Neuron (in vitro differentiated cells): ENCODE data around the gene HECTD4.
"Not testable (repeated sequence)": the region's sequence is repeated elsewhere in the genome, so short reads cannot be mapped to it uniquely, and the experiment has no call there.

Experiments
- H2AFZ ChIP-seq: one replicate; pipeline ENCODE4 v1.6.1; 2013; ENCODE audit warnings: low read depth, mild to moderate bottlenecking, inconsistent platforms, low read length, moderate library complexity
- H3K27me3 ChIP-seq: one replicate; pipeline ENCODE4 v1.6.1; 2013; ENCODE audit warnings: low read length; ENCODE audit not compliant: insufficient read depth
- H3K36me3 ChIP-seq: one replicate; pipeline ENCODE4 v1.6.1; 2013; ENCODE audit warnings: low read length; ENCODE audit not compliant: insufficient read depth
- H3K4me1 ChIP-seq: one replicate; pipeline ENCODE4 v1.6.1; 2013; ENCODE audit warnings: low read length; ENCODE audit not compliant: insufficient read depth
- H3K4me3 ChIP-seq: 2 replicates; pipeline ENCODE4 v1.5.1; 2013; ENCODE audit warnings: mild to moderate bottlenecking, low read length, moderate library complexity
- H3K9me3 ChIP-seq: one replicate; pipeline ENCODE4 v1.6.1; 2013; ENCODE audit warnings: low read length

HECTD4 gene

DNA sequence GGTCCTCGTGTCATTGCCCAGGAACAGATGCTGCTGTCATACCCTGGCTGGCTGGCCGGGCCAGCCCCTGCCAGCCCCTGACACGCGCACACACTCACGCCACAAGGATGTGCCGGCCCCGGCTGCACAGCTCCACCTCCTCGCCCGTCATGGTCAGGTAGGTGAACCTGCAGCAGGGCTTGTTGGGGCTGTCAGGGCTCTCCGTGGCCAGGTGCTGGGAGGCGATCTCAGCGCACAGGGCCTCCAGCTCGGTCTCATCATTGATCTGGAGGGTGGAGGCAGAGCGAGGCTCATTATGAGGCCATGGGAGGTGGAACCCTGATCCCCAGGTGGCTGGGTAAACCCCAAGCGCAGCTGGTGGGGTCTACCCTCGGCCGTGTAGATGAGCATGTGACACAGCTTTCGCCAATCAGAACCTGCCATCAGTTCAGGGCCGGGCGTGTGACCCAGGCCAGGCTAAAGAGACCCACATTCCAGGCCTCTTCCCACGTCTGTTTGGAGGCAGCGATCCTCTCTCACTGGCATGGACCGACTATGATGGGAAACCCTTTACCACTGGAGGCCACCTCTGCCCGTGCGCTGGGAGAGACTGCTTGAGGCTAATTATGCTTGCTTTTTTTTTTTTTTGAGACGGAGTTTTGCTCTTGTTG is 218.1 kb downstream of the HECTD4 start:
- H3K4me1 ChIP-seq = no peaks in the 10 kb centered on the region
- no peak overlapping the region for H3K4me3 ChIP-seq
- H3K9me3 ChIP-seq = peaks cover 18% of the 10 kb centered on the region
- H2AFZ ChIP-seq = no peak overlapping the region
- H3K36me3 ChIP-seq = peaks cover 71% of the 10 kb centered on the region
- H3K27me3 ChIP-seq = no peaks in the 10 kb centered on the region

DNA sequence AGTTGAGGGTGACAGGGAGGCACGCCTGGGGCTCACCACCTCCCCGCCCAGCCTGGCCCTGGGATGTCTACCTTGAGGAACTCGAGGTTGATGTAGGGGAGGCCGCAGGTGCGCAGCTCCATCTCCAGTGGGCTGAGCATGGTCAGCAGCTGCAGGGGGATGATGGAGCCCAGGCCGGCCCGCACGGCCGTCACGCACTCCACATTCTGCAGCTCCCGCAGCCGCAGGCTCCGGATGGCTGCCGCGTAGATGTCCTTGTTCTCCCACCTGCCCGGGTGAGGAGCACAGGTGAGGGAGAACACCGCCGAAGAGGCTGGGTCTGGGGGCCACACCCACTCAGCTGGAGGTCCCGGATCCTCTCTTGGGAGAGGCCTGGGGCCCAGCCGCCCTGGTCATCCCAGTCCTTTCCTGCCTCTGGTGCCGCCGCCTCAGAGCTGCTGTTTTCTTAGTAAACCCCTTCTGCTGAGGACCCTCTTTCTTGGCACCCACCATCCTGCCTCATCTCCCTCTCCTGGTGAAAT is 218.7 kb downstream of the HECTD4 start:
- H3K36me3 ChIP-seq = peaks cover 71% of the 10 kb centered on the region
- H3K27me3 ChIP-seq = no peaks in the 10 kb centered on the region

DNA sequence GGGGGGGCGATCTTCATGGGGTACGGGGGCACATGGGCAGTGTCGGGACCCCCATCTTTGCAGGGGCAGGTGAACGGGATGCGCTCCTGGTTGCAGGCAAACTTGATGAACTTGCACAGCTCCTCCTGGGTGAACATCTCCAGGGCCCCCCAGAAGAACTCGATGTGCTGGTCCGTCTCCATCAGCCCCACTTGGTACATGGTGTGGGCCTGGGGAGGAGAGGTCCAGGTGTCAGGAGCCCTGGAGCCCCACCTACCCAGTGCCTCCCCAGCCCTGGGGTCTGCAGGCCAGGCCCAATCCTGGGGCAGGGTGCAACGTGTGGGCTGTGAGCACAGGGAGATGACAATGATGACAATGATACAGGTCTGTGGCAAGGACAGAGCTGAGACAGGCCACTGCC is 219.2 kb downstream of the HECTD4 start:
- no peaks in the 10 kb centered on the region for H3K27me3 ChIP-seq
- H2AFZ ChIP-seq = no peak overlapping the region
- peaks cover 28% of the 10 kb centered on the region for H3K9me3 ChIP-seq
- H3K36me3 ChIP-seq = peaks cover 68% of the 10 kb centered on the region
- H3K4me3 ChIP-seq = no peak overlapping the region
- no peaks in the 10 kb centered on the region for H3K4me1 ChIP-seq

More for the DNA sequence above, 218.7 kb downstream of the HECTD4 start:
- no peaks in the 10 kb centered on the region for H3K4me1 ChIP-seq
- no peak overlapping the region for H2AFZ ChIP-seq
- H3K4me3 ChIP-seq = no peak overlapping the region
- H3K9me3 ChIP-seq = peaks cover 23% of the 10 kb centered on the region

DNA sequence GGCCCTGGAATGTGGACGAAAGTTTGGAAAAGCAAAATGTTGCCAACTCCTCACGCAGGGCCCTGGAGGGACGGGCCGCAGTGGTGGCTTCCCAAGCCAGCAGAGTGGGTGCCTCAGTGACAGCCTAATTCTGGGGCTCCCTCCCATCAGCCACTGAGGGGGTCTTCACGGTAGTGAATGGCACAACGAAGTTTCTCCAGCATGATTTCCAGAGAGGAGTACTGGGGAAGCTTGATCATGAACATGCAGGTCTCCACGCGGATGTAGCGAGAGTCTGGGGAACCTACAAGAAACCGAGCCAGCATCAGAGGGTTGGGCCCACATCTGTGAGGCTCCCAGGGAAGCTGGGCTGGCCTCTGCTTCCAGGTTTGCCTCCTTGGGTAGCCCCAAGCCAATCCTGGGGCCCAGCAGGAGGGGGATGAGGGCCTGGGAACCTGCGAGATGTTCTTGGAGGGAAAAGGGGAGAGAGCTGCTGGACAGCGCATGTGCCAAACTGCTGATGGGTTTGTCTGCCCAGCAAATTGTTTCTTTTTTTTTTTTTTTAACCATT is 219.9 kb downstream of the HECTD4 start:
- no peaks in the 10 kb centered on the region for H3K4me1 ChIP-seq
- no peaks in the 10 kb centered on the region for H3K27me3 ChIP-seq
- H3K9me3 ChIP-seq = peaks cover 30% of the 10 kb centered on the region
- H3K36me3 ChIP-seq = peaks cover 61% of the 10 kb centered on the region
- no peak overlapping the region for H2AFZ ChIP-seq
- H3K4me3 ChIP-seq = no peak overlapping the region

DNA sequence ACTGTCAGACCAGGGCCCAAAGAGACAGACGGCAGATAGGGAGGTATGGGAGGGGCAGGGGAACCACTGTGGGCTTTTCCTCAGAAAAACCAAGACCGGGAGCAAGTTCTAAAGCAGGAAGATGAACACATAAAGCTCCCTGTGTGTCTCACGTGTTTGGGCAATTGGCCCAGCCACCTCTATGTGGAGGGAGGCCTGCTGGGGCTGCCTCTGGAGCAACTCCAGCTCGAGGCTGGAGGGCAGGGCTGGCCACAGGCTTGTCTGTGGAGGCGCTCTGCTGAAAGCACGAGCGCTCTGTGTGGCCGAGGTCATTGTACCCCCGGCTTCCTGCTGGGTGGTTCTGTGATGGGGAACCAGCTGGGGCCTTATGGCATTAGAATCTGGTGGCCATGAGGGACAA is 220.5 kb downstream of the HECTD4 start:
- Histone ChIP-seq H3K9me3 (peaks cover 30% of the 10 kb centered on the region), H3K36me3 (peaks cover 56% of the 10 kb centered on the region), H3K4me3 (no peak overlapping the region), H3K4me1 (no peaks in the 10 kb centered on the region), H2AFZ (no peak overlapping the region), H3K27me3 (no peaks in the 10 kb centered on the region)

DNA sequence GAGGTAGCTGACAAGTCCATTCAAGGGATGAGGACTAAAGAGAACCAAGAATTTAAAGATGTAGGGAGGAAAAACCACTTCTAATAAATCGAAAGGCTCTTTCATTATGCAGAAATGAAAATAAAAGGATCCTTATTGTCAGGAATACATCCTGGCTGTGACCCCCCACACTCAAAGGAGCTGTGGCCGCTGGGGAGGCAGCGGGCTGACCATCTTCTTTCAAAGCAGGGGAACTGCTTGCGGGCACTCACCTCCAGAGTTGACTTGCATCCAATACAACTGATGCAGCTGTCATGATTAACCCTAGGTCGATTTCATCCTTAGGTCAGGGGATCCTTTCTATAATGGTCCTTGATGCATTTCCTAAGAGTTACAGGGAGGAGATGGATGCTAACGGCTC is 221.6 kb downstream of the HECTD4 start:
- H3K27me3 ChIP-seq = no peaks in the 10 kb centered on the region
- H3K9me3 ChIP-seq = peaks cover 29% of the 10 kb centered on the region
- H3K4me1 ChIP-seq = no peaks in the 10 kb centered on the region
- peaks cover 50% of the 10 kb centered on the region for H3K36me3 ChIP-seq
- H2AFZ ChIP-seq = no peak overlapping the region
- H3K4me3 ChIP-seq = no peak overlapping the region

DNA sequence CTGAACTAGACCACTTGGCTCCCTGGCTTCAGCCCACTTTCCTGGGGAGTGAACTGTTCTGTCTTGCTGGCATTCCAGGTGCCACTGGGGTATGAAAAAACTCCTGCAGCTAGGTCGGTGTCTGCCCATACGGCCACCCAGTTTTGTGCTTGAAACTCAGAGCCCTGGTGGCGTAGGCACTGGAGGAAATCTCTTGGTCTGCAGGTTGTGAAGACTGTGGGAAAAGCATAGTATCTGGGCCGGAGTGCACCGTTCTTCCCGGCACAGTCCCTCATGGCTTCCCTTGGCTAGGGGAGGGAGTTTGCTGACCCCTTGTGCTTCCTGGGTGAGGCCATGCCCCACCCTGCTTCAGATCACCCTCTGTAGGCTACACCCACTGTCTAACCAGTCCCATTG is 223.1 kb downstream of the HECTD4 start:
- Histone ChIP-seq H3K36me3 (peaks cover 50% of the 10 kb centered on the region), H3K4me1 (no peaks in the 10 kb centered on the region), H2AFZ (no peak overlapping the region), H3K27me3 (no peaks in the 10 kb centered on the region), H3K4me3 (no peak overlapping the region), H3K9me3 (peaks cover 29% of the 10 kb centered on the region)

DNA sequence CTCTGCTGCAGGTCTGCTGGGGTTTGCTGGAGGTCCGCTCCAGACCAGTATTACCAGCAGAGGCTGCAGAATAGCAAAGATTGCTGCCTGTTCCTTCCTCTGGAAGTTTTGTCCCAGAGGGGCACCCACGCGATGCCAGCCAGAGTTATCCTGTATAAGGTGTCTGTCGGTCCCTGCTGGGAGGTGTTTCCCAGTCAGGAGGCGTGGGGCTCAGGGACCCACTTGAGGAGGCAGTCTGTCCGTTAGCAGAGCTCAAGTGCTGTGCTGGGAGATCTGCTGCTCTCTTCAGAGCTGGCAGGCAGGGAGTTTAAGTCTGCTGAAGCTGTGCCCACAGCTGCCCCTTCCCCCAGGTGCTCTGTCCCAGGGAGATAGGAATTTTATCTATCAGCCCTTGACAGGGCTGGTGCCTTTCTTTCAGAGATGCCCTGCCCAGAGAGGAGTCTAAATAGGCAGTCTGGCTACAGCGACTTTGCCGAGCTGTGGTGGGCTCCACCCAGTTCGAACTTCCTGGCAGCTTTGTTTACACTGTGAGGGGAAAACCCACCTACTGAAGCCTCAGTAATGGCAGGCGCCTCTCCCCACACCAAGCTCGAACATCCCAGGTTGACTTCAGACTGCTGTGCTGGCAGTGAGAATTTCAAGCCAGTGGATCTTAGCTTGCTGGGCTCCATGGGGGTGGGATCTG is 223.6 kb downstream of the HECTD4 start:
- not testable (repeated sequence) for H3K4me3 ChIP-seq, H3K4me1 ChIP-seq, H3K27me3 ChIP-seq, H2AFZ ChIP-seq
- Histone ChIP-seq H3K36me3 (peaks cover 51% of the 10 kb centered on the region), H3K9me3 (peaks cover 29% of the 10 kb centered on the region)

DNA sequence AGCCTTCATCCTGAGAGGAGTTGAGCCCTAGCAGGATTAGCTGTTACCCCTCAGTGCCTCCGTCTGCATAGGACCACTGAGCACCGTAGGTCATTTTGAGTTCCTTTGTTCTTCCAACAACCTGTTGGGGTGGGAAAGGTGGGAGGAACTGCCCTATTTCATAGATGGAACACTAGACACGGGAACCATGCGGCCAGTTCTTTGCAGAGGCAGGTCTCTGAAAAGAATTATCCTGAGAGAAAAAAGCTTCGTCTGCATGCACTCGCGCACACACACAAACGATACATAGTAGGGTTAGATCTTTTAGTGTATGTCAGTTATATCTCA is 228.4 kb downstream of the HECTD4 start:
- peaks cover 50% of the 10 kb centered on the region for H3K36me3 ChIP-seq
- no peak overlapping the region for H2AFZ ChIP-seq
- no peaks in the 10 kb centered on the region for H3K27me3 ChIP-seq
- peaks cover 10% of the 10 kb centered on the region for H3K9me3 ChIP-seq
- no peaks in the 10 kb centered on the region for H3K4me1 ChIP-seq
- no peak overlapping the region for H3K4me3 ChIP-seq

DNA sequence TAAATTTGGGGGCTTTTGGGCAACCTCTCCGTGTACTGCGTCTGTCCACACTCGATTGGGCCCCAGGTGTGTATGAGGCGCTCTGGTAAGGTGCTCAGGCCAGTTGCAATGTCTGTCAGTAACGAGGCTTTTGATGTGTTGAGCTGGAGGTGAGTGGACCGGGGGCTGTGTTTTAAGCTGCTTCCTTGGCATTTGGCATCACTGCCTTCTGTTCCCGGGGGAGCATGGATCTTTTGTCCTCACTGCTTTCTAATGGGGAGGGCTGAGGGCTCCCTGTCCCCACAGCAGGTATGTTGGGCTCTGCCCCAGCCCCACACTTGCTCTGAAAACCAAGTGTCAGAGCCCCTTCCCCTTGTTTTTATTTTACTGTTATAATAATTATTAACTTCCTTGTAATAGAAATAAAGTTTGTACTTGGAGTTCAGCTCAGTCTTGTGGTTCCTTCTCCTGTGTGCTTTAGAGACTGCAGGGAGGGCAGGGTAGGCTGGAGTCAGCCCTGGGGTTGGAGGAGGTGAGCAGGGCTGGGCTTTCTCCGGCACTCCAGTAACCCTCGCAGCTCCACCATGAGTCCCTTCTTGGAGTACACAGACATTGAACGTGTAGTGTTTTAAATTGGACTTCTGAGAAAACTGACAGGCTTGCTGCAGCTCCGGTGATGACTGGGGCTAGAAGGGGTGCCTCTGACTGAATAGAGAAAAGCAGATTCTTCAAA is 228.9 kb downstream of the HECTD4 start:
- no peak overlapping the region for H2AFZ ChIP-seq
- H3K36me3 ChIP-seq = peaks cover 54% of the 10 kb centered on the region
- H3K4me1 ChIP-seq = no peaks in the 10 kb centered on the region
- no peak overlapping the region for H3K4me3 ChIP-seq
- no peaks in the 10 kb centered on the region for H3K27me3 ChIP-seq
- peaks cover 5% of the 10 kb centered on the region for H3K9me3 ChIP-seq

DNA sequence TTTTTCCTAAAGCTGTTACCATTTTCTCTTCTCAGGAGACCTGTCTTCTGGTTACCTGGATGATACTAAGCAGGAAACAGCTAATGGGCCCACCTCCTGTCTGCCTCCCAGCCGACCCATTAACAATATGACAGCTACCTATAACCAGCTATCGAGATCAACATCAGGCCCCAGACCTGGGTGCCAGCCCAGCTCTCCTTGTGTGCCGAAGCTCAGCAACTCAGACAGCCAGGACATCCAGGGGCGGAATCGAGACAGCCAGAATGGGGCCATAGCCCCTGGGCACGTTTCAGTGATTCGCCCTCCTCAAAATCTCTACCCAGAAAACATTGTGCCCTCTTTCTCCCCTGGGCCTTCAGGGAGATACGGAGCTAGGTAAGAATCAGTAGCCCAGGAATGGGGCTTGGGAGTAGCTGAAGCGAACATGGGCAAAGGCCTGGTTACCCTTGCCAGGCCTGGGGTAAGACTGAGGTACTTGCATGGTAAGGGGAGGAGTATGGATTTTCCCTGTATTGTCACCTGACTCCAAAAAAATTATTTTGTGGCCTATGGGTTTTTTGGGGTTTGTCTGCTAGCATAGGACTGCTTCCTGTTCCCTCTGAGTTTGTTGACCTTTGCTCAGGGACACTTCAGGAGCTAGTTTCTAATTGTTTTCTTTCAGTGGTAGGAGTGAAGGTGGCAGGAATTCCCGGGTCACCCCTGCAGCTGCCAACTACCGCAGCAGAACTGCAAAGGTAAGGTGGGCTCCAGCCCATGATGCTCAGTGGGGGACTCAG is 230.3 kb downstream of the HECTD4 start:
- Histone ChIP-seq H3K36me3 (peaks cover 65% of the 10 kb centered on the region), H3K4me1 (no peaks in the 10 kb centered on the region), H3K9me3 (no peaks in the 10 kb centered on the region)

DNA sequence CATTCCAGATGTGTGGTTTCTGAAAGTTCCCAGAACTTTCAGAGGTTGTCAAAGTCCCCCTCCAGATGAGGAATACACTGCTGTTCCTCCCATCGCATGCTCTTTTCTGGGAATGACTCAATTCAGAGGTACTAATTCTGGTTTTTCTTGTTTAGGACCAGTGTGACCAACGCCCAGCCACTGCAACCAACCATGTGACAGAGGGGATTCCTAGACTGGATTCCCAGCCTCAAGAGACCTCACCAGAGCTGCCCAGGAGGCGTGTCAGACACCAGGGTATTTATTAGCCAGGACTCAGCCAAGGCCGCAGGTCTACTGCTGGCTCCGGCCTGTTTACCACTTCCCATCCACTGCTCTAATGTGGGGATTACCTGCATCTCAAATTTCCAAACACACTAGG is 232.6 kb downstream of the HECTD4 start:
- Histone ChIP-seq H3K27me3 (no peaks in the 10 kb centered on the region), H3K4me3 (no peak overlapping the region), H2AFZ (no peak overlapping the region), H3K4me1 (no peaks in the 10 kb centered on the region), H3K36me3 (peaks cover 84% of the 10 kb centered on the region), H3K9me3 (no peaks in the 10 kb centered on the region)

More for the DNA sequence above, 230.3 kb downstream of the HECTD4 start:
- no peak overlapping the region for H3K4me3 ChIP-seq
- no peaks in the 10 kb centered on the region for H3K27me3 ChIP-seq
- no peak overlapping the region for H2AFZ ChIP-seq
